ENCODE measurements around the gene PEX11A. TPM values are rescaled to one million over a fixed set of nuclear protein-coding genes. Genes with fewer than 3 reads are reported as not detected.
A peak's percentile ranks its signal among the peaks of the same experiment; 100 is the strongest.

The PEX11A gene
- total RNA-seq, 2 donors from 2014 or later = 2.7 to 4.0 TPM

- peak; percentile 18 for DNase-seq
- H3K27ac Mint-ChIP-seq = no peak overlapping the region
- H3K4me3 Mint-ChIP-seq = peak overlapping the region; percentile 82
- H3K36me3 Mint-ChIP-seq (ENCODE audit: low read depth) = peaks cover 30% of the 10 kb centered on the region
- no peak overlapping the region for H3K9ac ChIP-seq (ENCODE audit: extremely low read depth, low read length, poor library complexity, severe bottlenecking)
- no peaks in the 10 kb centered on the region for H3K27me3 ChIP-seq (ENCODE audit: control insufficient read depth, insufficient read depth, low read length, poor library complexity, severe bottlenecking)
- H3K4me3 ChIP-seq (ENCODE audit: low read length) = no peak overlapping the region
- peaks cover 9% of the 10 kb centered on the region for H3K36me3 ChIP-seq (ENCODE audit: control insufficient read depth, insufficient read depth, low read length)
- H3K9me3 ChIP-seq (ENCODE audit: control insufficient read depth, low read length) = no peaks in the 10 kb centered on the region
- peaks cover 10% of the 10 kb centered on the region for H3K4me1 Mint-ChIP-seq
- no peak overlapping the region for H3K27ac ChIP-seq (ENCODE audit: low read depth, low read length)
- H3K9me3 Mint-ChIP-seq = no peaks in the 10 kb centered on the region
- peaks cover 16% of the 10 kb centered on the region for H3K27me3 Mint-ChIP-seq (ENCODE audit: insufficient read depth)
- H3K4me1 ChIP-seq (ENCODE audit: control insufficient read depth, insufficient read depth, low read length) = no peaks in the 10 kb centered on the region
- WGBS, 2 experiments (ENCODE audit: insufficient coverage in 1 of 2, insufficient read length in 1 of 2) = 100% methylated on average over 1 of the region's 2 CpGs; no CpG with 5 or more reads in 1 of the 2 experiments
- no peak for TF ChIP-seq CTCF (conservative IDR thresholded peaks at IDR 0.05)
Observed at GRCh38 chr15:89653578-89653977, 37.0 kb downstream of the PEX11A start.

DNA sequence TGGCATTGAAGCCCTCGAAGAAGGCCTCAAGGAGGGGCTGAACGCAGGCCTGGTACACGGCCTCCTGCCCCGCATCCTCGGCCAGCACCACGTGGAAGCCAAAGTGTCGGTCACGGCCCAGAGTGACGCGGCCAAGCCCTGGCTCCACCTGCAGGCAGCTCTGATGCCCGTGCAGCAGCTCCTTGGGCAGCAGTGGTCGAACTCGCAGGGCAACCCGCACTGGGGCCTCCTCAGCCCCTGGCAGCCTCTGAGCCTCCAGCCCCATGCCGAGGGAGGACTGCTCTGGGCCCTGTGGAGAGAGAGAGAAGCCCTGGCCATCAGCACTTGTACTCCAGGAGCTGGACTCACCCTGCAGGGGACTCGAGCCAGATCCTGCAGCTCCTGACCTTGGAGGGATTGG is 37.9 kb downstream of the PEX11A start:
- Histone ChIP-seq H3K4me3 (ENCODE audit: low read length) (no peak overlapping the region), H3K36me3 (ENCODE audit: control insufficient read depth, insufficient read depth, low read length) (peaks cover 9% of the 10 kb centered on the region), H3K9ac (ENCODE audit: extremely low read depth, low read length, poor library complexity, severe bottlenecking) (no peak overlapping the region), H3K4me1 (ENCODE audit: control insufficient read depth, insufficient read depth, low read length) (no peaks in the 10 kb centered on the region), H3K27ac (ENCODE audit: low read depth, low read length) (no peak overlapping the region), H3K9me3 (ENCODE audit: control insufficient read depth, low read length) (no peaks in the 10 kb centered on the region), H3K27me3 (ENCODE audit: control insufficient read depth, insufficient read depth, low read length, poor library complexity, severe bottlenecking) (no peaks in the 10 kb centered on the region)
- H3K9me3 Mint-ChIP-seq = no peaks in the 10 kb centered on the region
- peak; percentile 22 for TF ChIP-seq CTCF (conservative IDR thresholded peaks at IDR 0.05)
- DNase-seq = no peak
- 87 to 89% methylated on average over 10 to 16 of the region's 16 CpGs for WGBS, 2 experiments (ENCODE audit: insufficient coverage in 1 of 2, insufficient read length in 1 of 2)
- peaks cover 10% of the 10 kb centered on the region for H3K4me1 Mint-ChIP-seq
- H3K4me3 Mint-ChIP-seq = no peak overlapping the region
- H3K36me3 Mint-ChIP-seq (ENCODE audit: low read depth) = peaks cover 32% of the 10 kb centered on the region
- H3K27ac Mint-ChIP-seq = no peak overlapping the region
- H3K27me3 Mint-ChIP-seq (ENCODE audit: insufficient read depth) = peaks cover 13% of the 10 kb centered on the region

DNA sequence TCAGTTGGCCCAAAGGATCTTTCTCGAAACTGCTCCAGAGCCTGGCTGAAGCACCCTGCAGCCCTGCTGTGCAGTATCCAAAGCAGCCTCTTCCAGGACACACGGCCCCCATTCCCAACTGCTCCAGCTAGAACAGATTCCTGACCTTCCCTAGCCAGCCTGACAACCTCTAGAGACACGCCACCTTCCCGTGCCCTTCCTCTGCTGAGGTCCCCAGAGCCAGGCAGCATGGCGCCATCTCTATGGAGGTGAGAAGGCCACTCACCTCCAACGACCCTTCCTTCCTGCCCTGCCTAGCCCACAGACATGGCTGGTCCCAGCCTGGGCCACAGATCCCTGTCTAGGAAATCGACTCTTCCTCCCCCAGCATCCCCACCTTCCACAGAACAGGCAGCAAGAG is 38.4 kb downstream of the PEX11A start:
- TF ChIP-seq CTCF (conservative IDR thresholded peaks at IDR 0.05) = no peak
- H3K27ac ChIP-seq (ENCODE audit: low read depth, low read length) = no peak overlapping the region
- no peaks in the 10 kb centered on the region for H3K9me3 ChIP-seq (ENCODE audit: control insufficient read depth, low read length)
- 90 to 92% methylated on average over 4 to 7 of the region's 7 CpGs for WGBS, 2 experiments (ENCODE audit: insufficient coverage in 1 of 2, insufficient read length in 1 of 2)
- Mint-ChIP-seq H3K4me1 (peaks cover 10% of the 10 kb centered on the region), H3K27me3 (ENCODE audit: insufficient read depth) (peaks cover 13% of the 10 kb centered on the region), H3K9me3 (no peaks in the 10 kb centered on the region), H3K27ac (no peak overlapping the region), H3K4me3 (no peak overlapping the region), H3K36me3 (ENCODE audit: low read depth) (peaks cover 33% of the 10 kb centered on the region)
- H3K27me3 ChIP-seq (ENCODE audit: control insufficient read depth, insufficient read depth, low read length, poor library complexity, severe bottlenecking) = no peaks in the 10 kb centered on the region
- H3K36me3 ChIP-seq (ENCODE audit: control insufficient read depth, insufficient read depth, low read length) = peaks cover 9% of the 10 kb centered on the region
- no peak for DNase-seq
- no peak overlapping the region for H3K9ac ChIP-seq (ENCODE audit: extremely low read depth, low read length, poor library complexity, severe bottlenecking)
- H3K4me3 ChIP-seq (ENCODE audit: low read length) = no peak overlapping the region
- no peaks in the 10 kb centered on the region for H3K4me1 ChIP-seq (ENCODE audit: control insufficient read depth, insufficient read depth, low read length)

All from endodermal cell (in vitro differentiated cells).